NCI-H2227 (cell line): ENCODE measurements around the gene TFAP2E.

Experiments
- DNase-seq: peaks from one replicate; lab custom pipeline; 2025; ENCODE audit not compliant: unreplicated experiment; lab: John Stamatoyannopoulos, UW

Gene TFAP2E

GRCh38 chr1:35592991-35593769, 20.1 kb downstream of the TFAP2E start:
- no peak for DNase-seq

GRCh38 chr1:35594005-35594760, 21.1 kb downstream of the TFAP2E start:
- DNase-seq, result no peak

GRCh38 chr1:35595684-35596083, 22.6 kb downstream of the TFAP2E start:
- no peak for DNase-seq

- DNase-seq, result no peak
These were observed 24.8 kb downstream of the TFAP2E start for GRCh38 chr1:35597870-35598269.

GRCh38 chr1:35598895-35599294, 25.8 kb downstream of the TFAP2E start:
- DNase-seq, result no peak

- DNase-seq, result no peak
These were observed 26.3 kb downstream of the TFAP2E start for GRCh38 chr1:35599411-35599810.

GRCh38 chr1:35600593-35600992, 27.5 kb downstream of the TFAP2E start:
- no peak for DNase-seq

- DNase-seq, result no peak
These were observed 30.4 kb downstream of the TFAP2E start for GRCh38 chr1:35603468-35603867.

GRCh38 chr1:35603941-35604340, 30.8 kb downstream of the TFAP2E start:
- no peak for DNase-seq

- no peak for DNase-seq
These were observed 32.2 kb downstream of the TFAP2E start for GRCh38 chr1:35605071-35605866.

- DNase-seq, result no peak
These were observed 32.7 kb downstream of the TFAP2E start for GRCh38 chr1:35605867-35606182.

- DNase-seq, result no peak
These were observed 38.5 kb downstream of the TFAP2E start for GRCh38 chr1:35611655-35612054.

- peak; percentile 34 for DNase-seq
These were observed 42.3 kb downstream of the TFAP2E start for GRCh38 chr1:35615440-35615839.

- DNase-seq, result no peak
These were observed 46.4 kb downstream of the TFAP2E start for GRCh38 chr1:35619237-35620121.

GRCh38 chr1:35622510-35623178, 49.5 kb downstream of the TFAP2E start:
- no peak for DNase-seq

- DNase-seq, result no peak
These were observed 50.7 kb downstream of the TFAP2E start for GRCh38 chr1:35623832-35624231.

GRCh38 chr1:35629051-35629450, 55.9 kb downstream of the TFAP2E start:
- no peak for DNase-seq

GRCh38 chr1:35631396-35631795, 58.3 kb downstream of the TFAP2E start:
- no peak for DNase-seq

GRCh38 chr1:35633547-35633946, 60.4 kb downstream of the TFAP2E start:
- DNase-seq, result no peak

- DNase-seq, result no peak
These were observed 64.3 kb downstream of the TFAP2E start for GRCh38 chr1:35637401-35637809.
